KMS-11 (cell line): ENCODE measurements around the gene PPFIA1.
"Not testable (repeated sequence)": the region's sequence is repeated elsewhere in the genome, so short reads cannot be mapped to it uniquely, and the experiment has no call there.

ENCODE experiments used
- H2AFZ ChIP-seq: fragments of 200-600 bp; sonication (generic); 2 replicates; pipeline ENCODE4 v1.6.1; 2016; ENCODE audit warnings: antibody characterized with exemption, mixed run types, low read depth
- H3K27ac ChIP-seq: fragments of 200-600 bp; sonication (generic); 2 replicates; pipeline ENCODE4 v1.6.1; 2016; ENCODE audit warnings: mild to moderate bottlenecking, mixed run types
- H3K27me3 ChIP-seq: fragments of 200-600 bp; sonication (generic); 2 replicates; pipeline ENCODE4 v1.6.1; 2017; ENCODE audit warnings: mild to moderate bottlenecking, low read depth, mixed run types, moderate library complexity; ENCODE audit not compliant: insufficient read depth
- H3K36me3 ChIP-seq: fragments of 200-600 bp; sonication (generic); 2 replicates; pipeline ENCODE4 v1.6.1; 2017; ENCODE audit warnings: mild to moderate bottlenecking, mixed run types; ENCODE audit not compliant: insufficient read depth
- H3K4me1 ChIP-seq: fragments of 200-600 bp; sonication (generic); 2 replicates; pipeline ENCODE4 v1.6.1; 2016; ENCODE audit warnings: mild to moderate bottlenecking, low read depth, mixed run types; ENCODE audit not compliant: poor library complexity, severe bottlenecking
- H3K4me2 ChIP-seq: fragments of 200-600 bp; sonication (generic); 2 replicates; pipeline ENCODE4 v1.7.0; 2016; ENCODE audit warnings: mild to moderate bottlenecking, mixed run types
- H3K4me3 ChIP-seq: fragments of 200-600 bp; sonication (generic); IDR thresholded peaks from 2 replicates; pipeline ENCODE4 v1.6.1; 2017; ENCODE audit warnings: low read depth, low read length, mixed read lengths; ENCODE audit not compliant: insufficient read depth
- H3K79me2 ChIP-seq: fragments of 200-600 bp; sonication (generic); 2 replicates; pipeline ENCODE4 v1.6.1; 2016; ENCODE audit warnings: low read depth, mixed run types; ENCODE audit not compliant: insufficient read depth
- H3K9ac ChIP-seq: fragments of 200-600 bp; sonication (generic); 2 replicates; pipeline ENCODE4 v1.6.1; 2016; ENCODE audit warnings: mild to moderate bottlenecking, mixed run types
- H4K20me1 ChIP-seq: fragments of 200-600 bp; sonication (generic); 2 replicates; pipeline ENCODE4 v1.6.1; 2016; ENCODE audit warnings: mild to moderate bottlenecking, mixed run types; ENCODE audit not compliant: insufficient read depth
- TF ChIP-seq, protein P1 (sequence below): fragments of 200-600 bp; sonication (generic); conservative IDR thresholded peaks from 2 replicates; pipeline ENCODE4 v1.6.1; 2017; ENCODE audit warnings: low read depth, mild to moderate bottlenecking, antibody characterized with exemption, low read length, moderate library complexity, mixed read lengths

Gene PPFIA1

DNA sequence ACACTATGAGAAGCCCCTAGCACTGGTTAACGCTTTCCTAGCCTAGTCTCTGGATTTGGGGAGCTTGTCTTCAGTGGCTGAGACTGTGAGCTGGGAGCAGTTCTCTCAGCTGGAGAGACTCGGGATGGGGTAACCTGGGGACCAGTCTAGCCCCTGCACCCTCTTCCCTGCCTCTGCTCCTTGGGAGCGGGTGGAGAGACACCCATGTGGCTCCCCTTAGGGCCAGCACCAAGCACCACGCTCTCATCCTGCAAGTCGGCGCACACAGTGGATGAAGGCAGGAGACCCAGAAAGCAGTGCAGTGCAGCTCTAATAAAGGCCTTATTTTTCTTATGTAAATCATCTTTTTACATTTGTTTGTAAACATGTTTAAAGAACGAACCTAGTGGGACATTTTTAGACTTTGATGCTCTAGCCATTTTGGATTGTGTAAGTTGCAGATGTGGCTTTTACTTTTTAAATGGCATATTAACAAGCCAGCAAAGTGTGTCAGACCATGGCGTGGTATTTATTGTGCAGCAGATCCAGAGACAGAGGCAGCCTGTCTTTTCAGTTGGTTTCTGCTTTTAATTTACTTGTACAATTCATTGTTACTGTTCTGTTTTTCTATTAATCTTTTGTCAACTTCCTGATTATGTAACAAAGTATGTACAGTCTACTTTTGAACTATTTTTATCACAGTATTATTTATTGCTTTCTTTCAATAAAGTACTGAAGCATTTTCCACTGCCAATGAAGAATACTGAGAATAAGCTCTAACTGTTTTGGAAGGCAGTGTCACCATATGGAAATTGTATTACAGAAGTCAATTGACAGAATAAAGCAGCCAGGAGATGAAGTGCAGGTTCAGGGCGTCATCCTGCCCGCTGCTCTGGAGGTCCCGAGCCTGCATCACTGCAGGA, 113.4 kb downstream of the PPFIA1 start:
- no peaks in the 10 kb centered on the region for H4K20me1 ChIP-seq
- H3K27me3 ChIP-seq, result no peaks in the 10 kb centered on the region; the same call in 1 of the 2 replicates
- H3K79me2 ChIP-seq, result no peaks in the 10 kb centered on the region

DNA sequence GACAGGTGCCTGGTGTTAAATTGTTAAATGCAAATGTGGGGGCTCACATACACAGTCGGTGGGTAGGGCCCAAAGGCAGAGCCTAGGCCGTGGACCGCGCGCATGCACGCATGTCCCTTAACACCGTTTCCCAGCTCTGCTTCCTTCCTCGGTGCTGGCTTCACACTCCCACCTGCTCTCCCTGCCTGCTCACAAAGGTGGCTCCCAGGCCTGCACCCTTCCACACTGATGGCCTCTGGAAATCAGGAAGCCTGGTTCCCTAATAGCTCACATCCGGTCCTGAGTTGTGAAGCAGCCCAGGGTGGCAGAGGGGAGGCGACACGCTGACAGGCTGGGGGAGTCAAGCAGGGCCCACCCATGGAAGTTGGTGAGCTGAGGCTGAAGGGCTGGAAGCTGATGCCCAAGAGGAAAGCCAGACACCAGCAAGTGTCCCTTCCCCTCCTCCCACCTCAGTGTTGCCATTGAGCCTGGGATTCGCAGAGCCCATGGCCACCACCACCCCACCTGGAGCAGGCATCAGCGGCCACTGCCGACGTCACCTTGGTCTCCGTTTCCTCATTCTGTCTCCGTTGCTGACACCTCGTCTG, 114.2 kb downstream of the PPFIA1 start:
- H4K20me1 ChIP-seq, result no peaks in the 10 kb centered on the region
- H3K4me2 ChIP-seq, result no peak overlapping the region
- TF ChIP-seq, protein P1, sequence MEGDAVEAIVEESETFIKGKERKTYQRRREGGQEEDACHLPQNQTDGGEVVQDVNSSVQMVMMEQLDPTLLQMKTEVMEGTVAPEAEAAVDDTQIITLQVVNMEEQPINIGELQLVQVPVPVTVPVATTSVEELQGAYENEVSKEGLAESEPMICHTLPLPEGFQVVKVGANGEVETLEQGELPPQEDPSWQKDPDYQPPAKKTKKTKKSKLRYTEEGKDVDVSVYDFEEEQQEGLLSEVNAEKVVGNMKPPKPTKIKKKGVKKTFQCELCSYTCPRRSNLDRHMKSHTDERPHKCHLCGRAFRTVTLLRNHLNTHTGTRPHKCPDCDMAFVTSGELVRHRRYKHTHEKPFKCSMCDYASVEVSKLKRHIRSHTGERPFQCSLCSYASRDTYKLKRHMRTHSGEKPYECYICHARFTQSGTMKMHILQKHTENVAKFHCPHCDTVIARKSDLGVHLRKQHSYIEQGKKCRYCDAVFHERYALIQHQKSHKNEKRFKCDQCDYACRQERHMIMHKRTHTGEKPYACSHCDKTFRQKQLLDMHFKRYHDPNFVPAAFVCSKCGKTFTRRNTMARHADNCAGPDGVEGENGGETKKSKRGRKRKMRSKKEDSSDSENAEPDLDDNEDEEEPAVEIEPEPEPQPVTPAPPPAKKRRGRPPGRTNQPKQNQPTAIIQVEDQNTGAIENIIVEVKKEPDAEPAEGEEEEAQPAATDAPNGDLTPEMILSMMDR, result no peak
- H3K27ac ChIP-seq, result no peak overlapping the region
- H2AFZ ChIP-seq, result no peak overlapping the region
- H3K4me1 ChIP-seq, result no peaks in the 10 kb centered on the region
- H3K36me3 ChIP-seq, result no peaks in the 10 kb centered on the region; the same call in 1 of the 2 replicates
- no peaks in the 10 kb centered on the region for H3K79me2 ChIP-seq
- no peak overlapping the region for H3K9ac ChIP-seq
- no peaks in the 10 kb centered on the region; the same call in 1 of the 2 replicates for H3K27me3 ChIP-seq
- no peak overlapping the region for H3K4me3 ChIP-seq

More for the DNA sequence above, 113.4 kb downstream of the PPFIA1 start:
- no peak overlapping the region for H3K27ac ChIP-seq
- H3K4me1 ChIP-seq, result no peaks in the 10 kb centered on the region
- no peak overlapping the region for H3K4me3 ChIP-seq
- H3K36me3 ChIP-seq, result no peaks in the 10 kb centered on the region; the same call in 1 of the 2 replicates
- no peak overlapping the region for H3K4me2 ChIP-seq
- H2AFZ ChIP-seq, result no peak overlapping the region
- TF ChIP-seq, protein P1, result no peak
- H3K9ac ChIP-seq, result no peak overlapping the region

DNA sequence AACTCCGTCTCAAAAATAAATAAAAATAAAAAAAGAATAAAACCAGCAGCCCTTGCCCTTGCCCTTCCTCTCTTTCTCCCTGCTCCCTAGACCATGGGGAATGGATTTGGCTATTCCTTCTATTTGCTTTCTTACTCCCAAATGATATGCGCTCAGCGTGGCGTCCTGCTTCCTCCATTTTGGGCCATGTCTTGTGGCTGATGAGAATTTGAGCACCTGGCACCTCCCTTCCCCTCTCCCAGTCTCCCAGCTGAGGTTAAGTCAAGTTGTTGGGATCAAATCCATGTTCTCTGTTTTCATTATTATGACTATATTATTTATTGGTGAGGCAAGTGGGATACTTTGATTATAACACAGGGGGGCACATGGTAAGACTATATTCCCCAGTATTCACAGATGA, 117.1 kb downstream of the PPFIA1 start:
- H3K36me3 ChIP-seq, result no peaks in the 10 kb centered on the region; the same call in 1 of the 2 replicates
- H3K27ac ChIP-seq, result no peak overlapping the region
- no peaks in the 10 kb centered on the region for H4K20me1 ChIP-seq
- TF ChIP-seq, protein P1, result no peak
- H2AFZ ChIP-seq, result no peak overlapping the region
- H3K9ac ChIP-seq, result no peak overlapping the region
- no peak overlapping the region for H3K4me2 ChIP-seq
- H3K79me2 ChIP-seq, result no peaks in the 10 kb centered on the region
- no peaks in the 10 kb centered on the region for H3K4me1 ChIP-seq
- H3K4me3 ChIP-seq, result no peak overlapping the region
- H3K27me3 ChIP-seq, result no peaks in the 10 kb centered on the region; the same call in 1 of the 2 replicates

DNA sequence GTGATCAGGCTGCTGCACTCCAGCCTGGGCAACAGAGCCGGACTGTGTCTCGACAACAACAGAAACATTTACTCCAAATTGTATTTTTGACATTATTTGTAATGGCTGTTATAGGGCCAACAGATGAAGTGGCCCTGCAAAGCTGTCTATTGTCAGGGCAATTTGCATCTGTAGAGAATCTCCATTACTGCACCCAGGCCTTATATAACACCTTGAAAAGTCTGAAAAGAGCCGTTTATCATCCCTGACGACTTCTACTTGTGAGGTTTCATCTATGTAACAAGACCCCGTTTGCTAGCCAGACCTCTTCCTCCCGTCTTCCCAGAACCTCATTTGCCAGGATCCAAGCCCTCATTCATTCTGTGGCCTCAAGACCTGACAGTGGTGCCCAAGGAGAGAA, 118.7 kb downstream of the PPFIA1 start:
- Histone ChIP-seq H4K20me1 (no peaks in the 10 kb centered on the region), H3K36me3 (no peaks in the 10 kb centered on the region; the same call in 1 of the 2 replicates)

DNA sequence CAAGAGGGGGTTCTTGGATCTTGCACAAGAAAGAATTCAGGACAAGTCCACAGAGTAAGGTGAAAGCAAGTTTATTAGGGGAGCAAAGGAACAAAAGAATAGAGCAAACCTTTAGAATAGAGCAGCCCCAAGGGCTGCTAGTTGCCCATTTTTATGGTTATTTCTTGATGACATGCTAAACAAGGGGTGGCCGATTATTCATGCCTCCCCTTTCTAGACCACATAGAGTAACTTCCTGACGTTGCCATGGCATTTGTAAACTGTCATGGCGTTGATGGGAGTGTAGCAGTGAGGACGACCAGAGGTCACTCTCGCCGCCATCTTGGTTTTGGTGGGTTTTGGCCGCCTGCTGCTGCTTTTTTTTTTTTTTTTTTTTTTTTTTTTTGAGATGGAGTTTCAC, 120.4 kb downstream of the PPFIA1 start:
- not testable (repeated sequence) for H3K4me1 ChIP-seq, H3K36me3 ChIP-seq, H3K4me2 ChIP-seq, H4K20me1 ChIP-seq, H3K27ac ChIP-seq, H2AFZ ChIP-seq, H3K27me3 ChIP-seq, H3K9ac ChIP-seq, H3K4me3 ChIP-seq, H3K79me2 ChIP-seq

More for the DNA sequence above, 118.7 kb downstream of the PPFIA1 start:
- TF ChIP-seq, protein P1, result no peak
- no peaks in the 10 kb centered on the region; the same call in 1 of the 2 replicates for H3K27me3 ChIP-seq
- H3K27ac ChIP-seq, result no peak overlapping the region
- H3K9ac ChIP-seq, result no peak overlapping the region
- H3K79me2 ChIP-seq, result no peaks in the 10 kb centered on the region
- H3K4me3 ChIP-seq, result no peak overlapping the region
- no peaks in the 10 kb centered on the region for H3K4me1 ChIP-seq
- H2AFZ ChIP-seq, result no peak overlapping the region
- no peak overlapping the region for H3K4me2 ChIP-seq
